ENCODE results near the gene TOX2.

GRCh38 chr20:43900496-43900895, 14.2 kb upstream of the TOX2 start:
- no peak for TF ChIP-seq REST (IDR thresholded peaks at IDR 0.05; ENCODE audit: insufficient read depth in 1 of 2, low read depth in 2 of 2, low read length in 1 of 2)
- TF ChIP-seq CTCF (IDR thresholded peaks at IDR 0.05) = no peak

Measured in Panc1 (cell line).